Tibial nerve (tissue), 4 donors: Measurements from ENCODE around the gene SOX14.

Experiments
- EP300 ChIP-seq, 2 donors: sonication (generic); formaldehyde crosslinking; IDR thresholded peaks; one replicate each; pipeline ENCODE4 v1.6.1; 2017; ENCODE audit warnings: antibody characterized with exemption in 2 of 2, mild to moderate bottlenecking in 1 of 2
- TF ChIP-seq, protein P1 (sequence below), 5 experiments: fragments of 200-600 bp in 3 of 5; fragments of 450-650 bp in 2 of 5; sonication (generic) in 3 of 5; IDR thresholded peaks; one replicate each; pipeline ENCODE4 v1.5.1; 2016 to 2019; ENCODE audit warnings: antibody characterized with exemption in 5 of 5, mild to moderate bottlenecking in 3 of 5, moderate library complexity in 2 of 5

DNA sequence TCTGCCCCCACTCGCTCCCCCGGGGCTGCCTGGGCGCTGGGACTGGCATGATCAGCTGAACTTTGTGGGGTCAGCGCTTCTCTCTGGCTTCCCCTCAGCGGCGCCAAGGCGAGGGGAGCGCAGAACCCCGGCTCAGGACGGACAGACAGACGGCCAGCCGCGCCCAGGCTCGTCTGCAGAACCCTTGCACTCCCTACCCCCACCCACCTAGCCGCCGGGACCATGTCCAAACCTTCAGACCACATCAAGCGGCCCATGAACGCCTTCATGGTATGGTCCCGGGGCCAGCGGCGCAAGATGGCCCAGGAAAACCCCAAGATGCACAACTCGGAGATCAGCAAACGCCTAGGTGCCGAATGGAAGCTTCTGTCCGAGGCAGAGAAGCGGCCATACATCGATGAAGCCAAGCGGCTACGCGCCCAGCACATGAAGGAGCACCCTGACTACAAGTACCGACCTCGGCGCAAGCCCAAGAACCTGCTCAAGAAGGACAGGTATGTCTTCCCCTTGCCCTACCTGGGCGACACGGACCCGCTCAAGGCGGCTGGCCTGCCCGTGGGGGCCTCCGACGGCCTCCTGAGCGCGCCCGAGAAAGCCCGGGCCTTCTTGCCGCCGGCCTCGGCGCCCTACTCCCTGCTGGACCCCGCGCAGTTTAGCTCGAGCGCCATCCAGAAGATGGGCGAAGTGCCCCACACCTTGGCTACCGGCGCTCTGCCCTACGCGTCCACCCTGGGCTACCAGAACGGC, 621 bp downstream of the SOX14 start:
- TF ChIP-seq, protein P1, sequence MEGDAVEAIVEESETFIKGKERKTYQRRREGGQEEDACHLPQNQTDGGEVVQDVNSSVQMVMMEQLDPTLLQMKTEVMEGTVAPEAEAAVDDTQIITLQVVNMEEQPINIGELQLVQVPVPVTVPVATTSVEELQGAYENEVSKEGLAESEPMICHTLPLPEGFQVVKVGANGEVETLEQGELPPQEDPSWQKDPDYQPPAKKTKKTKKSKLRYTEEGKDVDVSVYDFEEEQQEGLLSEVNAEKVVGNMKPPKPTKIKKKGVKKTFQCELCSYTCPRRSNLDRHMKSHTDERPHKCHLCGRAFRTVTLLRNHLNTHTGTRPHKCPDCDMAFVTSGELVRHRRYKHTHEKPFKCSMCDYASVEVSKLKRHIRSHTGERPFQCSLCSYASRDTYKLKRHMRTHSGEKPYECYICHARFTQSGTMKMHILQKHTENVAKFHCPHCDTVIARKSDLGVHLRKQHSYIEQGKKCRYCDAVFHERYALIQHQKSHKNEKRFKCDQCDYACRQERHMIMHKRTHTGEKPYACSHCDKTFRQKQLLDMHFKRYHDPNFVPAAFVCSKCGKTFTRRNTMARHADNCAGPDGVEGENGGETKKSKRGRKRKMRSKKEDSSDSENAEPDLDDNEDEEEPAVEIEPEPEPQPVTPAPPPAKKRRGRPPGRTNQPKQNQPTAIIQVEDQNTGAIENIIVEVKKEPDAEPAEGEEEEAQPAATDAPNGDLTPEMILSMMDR (IDR thresholded peaks at IDR 0.05), result no peak
- no peak for TF ChIP-seq EP300 (IDR thresholded peaks at IDR 0.05)
